Mesendoderm (in vitro differentiated cells): ENCODE results near the gene LRRC8D.
A peak's percentile ranks its signal among the peaks of the same experiment; 100 is the strongest.

Experiments used
- DNase-seq: peaks from one replicate; pipeline ENCODE4 v3.0.0; 2013
- H2AK5ac ChIP-seq: 2 replicates; pipeline ENCODE4 v1.6.1; 2013; ENCODE audit warnings: low read length, inconsistent platforms
- H2BK120ac ChIP-seq: 2 replicates; pipeline ENCODE4 v1.6.1; 2013; ENCODE audit warnings: low read depth, mild to moderate bottlenecking, low read length, moderate library complexity, mixed read lengths
- H2BK15ac ChIP-seq: replicated peaks from 2 replicates; pipeline ENCODE4 v1.6.1; 2013; ENCODE audit warnings: low read depth, mild to moderate bottlenecking, moderate library complexity
- H2BK5ac ChIP-seq: 2 replicates; pipeline ENCODE4 v1.6.1; 2013; ENCODE audit warnings: low read length, inconsistent platforms
- H3K18ac ChIP-seq: 2 replicates; pipeline ENCODE4 v1.6.1; 2013; ENCODE audit warnings: mild to moderate bottlenecking, low read length, mixed read lengths
- H3K23ac ChIP-seq: one replicate; pipeline ENCODE4 v1.6.1; 2013; ENCODE audit warnings: low read length
- H3K27ac ChIP-seq: 2 replicates; pipeline ENCODE4 v1.5.1; 2013; ENCODE audit warnings: low read depth, mild to moderate bottlenecking, inconsistent platforms, low read length, moderate library complexity
- H3K27me3 ChIP-seq: 2 replicates; pipeline ENCODE4 v1.6.1; 2013; ENCODE audit warnings: low read length, control low read depth, mild to moderate bottlenecking, inconsistent platforms; ENCODE audit not compliant: insufficient read depth, poor library complexity
- H3K36me3 ChIP-seq: 2 replicates; pipeline ENCODE4 v1.6.1; 2013; ENCODE audit warnings: low read length, inconsistent platforms; ENCODE audit not compliant: control insufficient read depth, insufficient read depth
- H3K4ac ChIP-seq: one replicate; pipeline ENCODE4 v1.6.1; 2013; ENCODE audit warnings: low read depth, mild to moderate bottlenecking, low read length, moderate library complexity
- H3K4me1 ChIP-seq: 2 replicates; pipeline ENCODE4 v1.6.1; 2013; ENCODE audit warnings: low read depth, low read length, inconsistent platforms; ENCODE audit not compliant: control insufficient read depth
- H3K4me2 ChIP-seq: 2 replicates; pipeline ENCODE4 v1.6.1; 2013; ENCODE audit warnings: low read length
- H3K4me3 ChIP-seq: 2 replicates; pipeline ENCODE4 v1.5.1; 2013; ENCODE audit warnings: mild to moderate bottlenecking, low read length
- H3K56ac ChIP-seq: one replicate; pipeline ENCODE4 v1.6.1; 2013; ENCODE audit warnings: low read length
- H3K79me1 ChIP-seq: 2 replicates; pipeline ENCODE4 v1.6.1; 2013; ENCODE audit warnings: low read length, inconsistent platforms
- H3K79me2 ChIP-seq: 2 replicates; pipeline ENCODE4 v1.6.1; 2013; ENCODE audit warnings: mild to moderate bottlenecking, low read length; ENCODE audit not compliant: control insufficient read depth, insufficient read depth
- H3K9ac ChIP-seq: 2 replicates; pipeline ENCODE4 v1.6.1; 2013; ENCODE audit warnings: low read length, inconsistent platforms
- H4K5ac ChIP-seq: one replicate; pipeline ENCODE4 v1.6.1; 2013; ENCODE audit warnings: low read length
- H4K8ac ChIP-seq: one replicate; pipeline ENCODE4 v1.6.1; 2013; ENCODE audit warnings: low read depth, mild to moderate bottlenecking, control low read depth, low read length, moderate library complexity
- WGBS: extraction: QIAGEN DNeasy Blood & Tissue Kit; methylation state at CpG from one replicate; pipeline ENCODE4 v1.1.7; 2013; ENCODE audit warnings: low lambda C conversion rate, missing lambda C conversion rate; ENCODE audit not compliant: insufficient coverage; ENCODE audit errors: extremely low coverage; 5-methylcytosine and 5-hydroxymethylcytosine counted together

Gene LRRC8D

DNA sequence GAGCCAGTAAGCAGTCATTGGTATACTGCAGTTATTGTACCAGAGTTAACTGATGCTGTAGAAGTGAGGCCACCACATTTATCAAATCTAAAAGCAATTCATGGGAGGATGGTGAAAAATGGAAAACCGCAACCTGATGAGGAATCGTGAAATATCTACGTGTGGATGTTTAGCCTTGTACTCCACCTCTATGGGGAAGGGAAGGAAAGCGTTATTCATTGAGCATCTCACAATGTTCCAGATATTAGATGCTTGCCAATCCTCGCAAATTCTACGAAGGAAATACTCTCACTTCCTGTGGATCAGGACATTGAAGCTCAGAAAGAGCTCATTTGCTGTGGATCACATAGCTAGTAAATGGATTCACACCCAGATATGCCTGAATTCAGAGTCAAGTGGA lies 77.3 kb downstream of the LRRC8D start:
- H3K27ac ChIP-seq, result no peak overlapping the region
- no peaks in the 10 kb centered on the region for H3K36me3 ChIP-seq
- H3K4ac ChIP-seq, result no peak overlapping the region
- H3K9ac ChIP-seq, result no peak overlapping the region
- no peak overlapping the region for H4K5ac ChIP-seq
- WGBS, result no CpG with 5 or more reads among the region's 6 CpGs
- H3K18ac ChIP-seq, result no peak overlapping the region
- no peak overlapping the region for H2BK15ac ChIP-seq
- H3K79me1 ChIP-seq, result peaks cover 2% of the 10 kb centered on the region
- H3K4me2 ChIP-seq, result no peak overlapping the region
- H2BK120ac ChIP-seq, result no peak overlapping the region
- no peaks in the 10 kb centered on the region for H3K27me3 ChIP-seq
- H2AK5ac ChIP-seq, result no peak overlapping the region
- H4K8ac ChIP-seq, result no peak overlapping the region
- H3K23ac ChIP-seq, result no peak overlapping the region
- DNase-seq, result no peak
- H2BK5ac ChIP-seq, result no peak overlapping the region
- no peak overlapping the region for H3K56ac ChIP-seq
- no peak overlapping the region for H3K4me3 ChIP-seq
- H3K4me1 ChIP-seq, result peaks cover 2% of the 10 kb centered on the region
- H3K79me2 ChIP-seq, result no peaks in the 10 kb centered on the region

DNA sequence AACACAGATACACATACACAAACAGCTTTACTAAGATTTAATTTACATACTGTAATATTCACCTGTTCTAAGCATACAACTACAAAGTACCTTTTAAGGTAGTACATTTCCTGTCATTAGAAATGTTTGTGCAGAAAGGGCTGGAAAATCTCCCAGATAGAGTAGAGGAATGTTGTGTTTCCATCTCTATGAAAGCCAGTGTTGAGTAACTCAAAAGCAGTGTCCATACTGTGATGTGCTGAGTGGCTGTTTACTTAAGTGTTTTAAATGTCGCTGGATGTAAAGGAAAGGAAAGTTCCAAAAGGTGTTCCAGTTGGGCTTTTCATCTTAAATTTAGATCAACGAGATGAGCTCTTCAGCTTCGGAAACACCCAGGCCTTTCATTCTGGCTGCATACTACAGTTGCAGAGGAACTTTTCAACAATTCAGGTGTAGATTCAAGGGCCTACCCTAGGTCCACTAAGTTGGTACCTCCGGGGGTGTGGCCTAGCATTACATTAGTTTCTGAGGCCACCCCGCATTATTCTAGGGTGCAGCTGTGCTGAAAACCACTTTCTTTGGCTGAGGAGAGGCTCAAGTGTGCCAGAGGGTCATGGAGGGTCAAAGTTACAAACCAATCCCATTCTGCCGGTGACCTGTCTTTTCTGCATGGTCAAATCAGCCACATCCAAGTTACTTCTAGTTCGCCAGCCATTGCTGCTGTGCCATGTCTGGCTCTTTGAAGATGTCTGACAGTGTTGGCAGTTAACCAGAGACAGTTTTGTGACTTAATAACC lies 78.1 kb downstream of the LRRC8D start:
- no peak overlapping the region for H4K8ac ChIP-seq
- H3K9ac ChIP-seq, result no peak overlapping the region
- H3K4ac ChIP-seq, result no peak overlapping the region
- no peaks in the 10 kb centered on the region for H3K36me3 ChIP-seq
- no peak overlapping the region for H3K4me3 ChIP-seq
- H4K5ac ChIP-seq, result no peak overlapping the region
- H3K27me3 ChIP-seq, result no peaks in the 10 kb centered on the region
- no peak overlapping the region for H2BK120ac ChIP-seq
- no peak overlapping the region for H2BK15ac ChIP-seq
- no CpG with 5 or more reads among the region's 7 CpGs for whole genome bisulfite sequencing
- no peak overlapping the region for H3K23ac ChIP-seq
- H3K79me2 ChIP-seq, result no peaks in the 10 kb centered on the region
- peaks cover 2% of the 10 kb centered on the region for H3K79me1 ChIP-seq
- H3K27ac ChIP-seq, result no peak overlapping the region
- H3K4me2 ChIP-seq, result no peak overlapping the region
- H3K56ac ChIP-seq, result no peak overlapping the region
- no peak overlapping the region for H3K18ac ChIP-seq
- DNase-seq, result no peak
- peaks cover 2% of the 10 kb centered on the region for H3K4me1 ChIP-seq
- H2BK5ac ChIP-seq, result no peak overlapping the region
- no peak overlapping the region for H2AK5ac ChIP-seq

DNA sequence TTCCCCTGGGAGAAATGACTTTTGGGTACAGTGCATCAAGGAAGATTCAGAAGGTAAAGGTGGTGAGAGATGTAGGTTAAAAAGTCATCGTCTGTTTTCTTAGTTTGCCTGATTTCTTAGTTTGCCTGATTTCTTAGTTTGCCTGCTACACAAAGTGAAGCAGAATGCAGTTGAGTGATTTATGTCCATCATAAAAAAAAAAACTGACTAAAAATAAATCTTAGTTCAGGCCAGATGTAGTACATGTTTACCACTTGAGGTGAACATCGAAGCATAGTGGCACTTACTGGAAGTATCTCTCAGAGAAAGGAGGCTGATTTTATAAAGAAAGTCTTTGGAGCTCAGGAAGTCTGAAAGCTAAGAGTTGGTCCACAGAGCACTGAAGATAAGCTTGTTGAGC lies 79.5 kb downstream of the LRRC8D start:
- no peak overlapping the region for H2BK120ac ChIP-seq
- no peak overlapping the region for H2BK15ac ChIP-seq
- no peaks in the 10 kb centered on the region for H3K36me3 ChIP-seq
- H3K27ac ChIP-seq, result no peak overlapping the region
- H2AK5ac ChIP-seq, result no peak overlapping the region
- H2BK5ac ChIP-seq, result no peak overlapping the region
- no peak overlapping the region for H4K5ac ChIP-seq
- H3K23ac ChIP-seq, result no peak overlapping the region
- no CpG with 5 or more reads among the region's 2 CpGs for WGBS
- no peak overlapping the region for H3K4ac ChIP-seq
- no peak overlapping the region for H4K8ac ChIP-seq
- no peaks in the 10 kb centered on the region for H3K27me3 ChIP-seq
- no peaks in the 10 kb centered on the region for H3K4me1 ChIP-seq
- H3K79me1 ChIP-seq, result peaks cover 2% of the 10 kb centered on the region
- H3K79me2 ChIP-seq, result no peaks in the 10 kb centered on the region
- no peak overlapping the region for H3K18ac ChIP-seq
- no peak overlapping the region for H3K56ac ChIP-seq
- H3K4me3 ChIP-seq, result no peak overlapping the region
- H3K9ac ChIP-seq, result no peak overlapping the region
- no peak for DNase-seq
- H3K4me2 ChIP-seq, result no peak overlapping the region

DNA sequence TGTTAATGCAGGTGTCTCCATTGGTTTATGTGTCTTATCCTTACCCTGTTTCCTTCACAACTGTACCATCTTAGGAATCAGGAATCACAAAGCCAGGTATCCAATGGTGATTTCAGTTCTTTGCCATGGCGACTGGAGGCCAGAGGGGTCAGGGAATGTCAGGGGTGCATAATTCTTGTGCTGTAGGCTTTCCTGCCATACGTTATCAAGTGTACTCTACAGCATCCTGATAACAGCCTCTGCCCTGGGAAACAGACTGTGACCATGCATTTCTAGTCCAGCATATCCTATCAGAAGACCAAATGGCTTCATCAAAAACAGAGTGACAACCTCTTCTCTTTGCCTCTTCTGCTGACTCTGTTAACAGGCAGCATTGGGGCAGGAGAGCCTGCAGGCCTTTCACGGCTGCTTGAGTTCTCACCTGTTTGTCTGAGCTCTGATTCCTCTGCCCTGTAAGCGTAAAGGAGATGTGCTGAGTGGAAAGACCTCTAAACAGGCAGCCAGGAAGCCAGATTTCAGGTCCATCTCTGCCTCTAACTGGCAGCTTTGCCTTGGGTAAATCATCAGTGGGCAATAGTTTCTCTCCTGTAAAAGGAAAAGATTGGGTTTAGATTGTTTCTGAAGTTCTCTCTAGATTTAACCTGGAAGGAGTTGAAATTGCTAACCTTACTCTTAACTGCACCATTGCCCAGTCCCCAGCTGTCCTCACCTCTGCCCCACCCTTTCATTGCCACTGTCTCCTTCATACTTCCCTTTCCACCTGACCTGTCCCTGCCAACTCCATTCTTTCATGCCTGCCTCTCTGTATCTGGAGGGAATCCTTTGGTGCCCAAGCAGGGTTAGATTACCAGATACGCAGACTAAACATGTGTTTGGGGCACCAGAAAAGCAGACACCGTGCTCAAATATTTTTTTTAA lies 80.2 kb downstream of the LRRC8D start:
- Histone ChIP-seq H3K18ac (no peak overlapping the region), H3K9ac (no peak overlapping the region), H3K79me1 (peaks cover 2% of the 10 kb centered on the region), H3K79me2 (no peaks in the 10 kb centered on the region), H3K4me2 (no peak overlapping the region), H3K4me1 (peaks cover 4% of the 10 kb centered on the region), H3K36me3 (no peaks in the 10 kb centered on the region), H2BK5ac (no peak overlapping the region), H4K8ac (no peak overlapping the region), H2BK120ac (no peak overlapping the region), H3K27ac (no peak overlapping the region), H3K4me3 (no peak overlapping the region), H3K56ac (no peak overlapping the region), H3K27me3 (no peaks in the 10 kb centered on the region), H2BK15ac (no peak overlapping the region), H2AK5ac (no peak overlapping the region), H4K5ac (no peak overlapping the region), H3K23ac (no peak overlapping the region), H3K4ac (no peak overlapping the region)
- no CpG with 5 or more reads among the region's 6 CpGs for WGBS
- DNase-seq, result peak; percentile 56

DNA sequence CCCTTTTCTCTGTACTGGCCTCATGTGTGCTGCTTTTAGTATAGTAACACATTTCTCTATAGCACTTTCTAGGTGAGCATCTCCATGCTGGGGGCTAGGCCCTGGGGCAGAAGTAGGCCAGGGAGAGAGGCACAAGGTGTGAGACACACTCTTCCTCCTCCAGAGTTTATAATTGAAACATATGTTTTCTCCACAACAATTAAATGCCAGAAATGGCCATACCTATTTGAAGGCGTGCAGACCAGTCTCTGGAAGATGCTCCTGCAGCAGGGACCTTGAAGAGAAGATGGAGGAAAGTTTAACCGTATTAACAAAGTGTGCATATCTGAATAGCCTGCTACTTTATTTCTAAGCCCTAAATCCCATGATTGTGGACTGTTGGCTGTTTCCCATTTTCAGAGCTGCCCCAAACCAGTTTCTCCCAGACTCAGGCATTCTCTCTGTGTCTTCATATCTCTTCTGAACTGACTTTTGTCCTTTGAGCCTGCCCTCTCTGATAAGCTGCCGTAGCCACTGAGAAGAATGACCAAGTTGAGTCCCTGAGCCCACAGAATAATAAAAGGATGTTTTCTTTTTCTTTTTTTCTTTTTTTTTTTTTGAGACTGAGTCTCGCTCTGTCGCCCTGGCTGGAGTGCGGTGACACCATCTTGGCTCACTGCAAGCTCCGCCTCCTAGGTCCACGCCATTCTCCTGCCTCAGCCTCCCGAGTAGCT lies 81.3 kb downstream of the LRRC8D start:
- Histone ChIP-seq H3K79me2 (no peaks in the 10 kb centered on the region), H3K4me1 (peaks cover 4% of the 10 kb centered on the region), H3K36me3 (no peaks in the 10 kb centered on the region), H2BK15ac (no peak overlapping the region), H3K18ac (no peak overlapping the region), H4K8ac (no peak overlapping the region), H2BK120ac (no peak overlapping the region), H3K4ac (no peak overlapping the region), H3K79me1 (peaks cover 2% of the 10 kb centered on the region), H2AK5ac (no peak overlapping the region), H2BK5ac (no peak overlapping the region), H3K9ac (no peak overlapping the region), H3K27ac (no peak overlapping the region), H4K5ac (no peak overlapping the region), H3K56ac (no peak overlapping the region), H3K23ac (no peak overlapping the region), H3K4me3 (no peak overlapping the region), H3K27me3 (no peaks in the 10 kb centered on the region), H3K4me2 (no peak overlapping the region)
- DNase-seq, result no peak
- no CpG with 5 or more reads among the region's 9 CpGs for WGBS
